Measurements from ENCODE around the gene NR2F1.
"Not testable (repeated sequence)": the region's sequence is repeated elsewhere in the genome, so short reads cannot be mapped to it uniquely, and the experiment has no call there.

The NR2F1 gene

GRCh38 chr5:93582677-93583438 is at the start of gene NR2F1:
Gene NR2F1 (plus strand): TSS chr5:93583222. CDS start chr5:93585024, 1,802 bp downstream.
- DNase-seq (ENCODE audit: low spot score) = no peak

GRCh38 chr5:93545872-93546271 is 37.1 kb upstream of the NR2F1 start:
- no peak for DNase-seq (ENCODE audit: low spot score)

- DNase-seq (ENCODE audit: low spot score) = not testable (repeated sequence)
Measured at GRCh38 chr5:93549594-93549993, 33.4 kb upstream of the NR2F1 start.

GRCh38 chr5:93557021-93557604 is 25.9 kb upstream of the NR2F1 start:
- no peak for DNase-seq (ENCODE audit: low spot score)

GRCh38 chr5:93566091-93566490 is 16.9 kb upstream of the NR2F1 start:
- DNase-seq (ENCODE audit: low spot score) = no peak

GRCh38 chr5:93567424-93567823 is 15.6 kb upstream of the NR2F1 start:
- DNase-seq (ENCODE audit: low spot score) = no peak

- DNase-seq (ENCODE audit: low spot score) = no peak
Measured at GRCh38 chr5:93569300-93570160, 13.5 kb upstream of the NR2F1 start.

- DNase-seq (ENCODE audit: low spot score) = no peak
Measured at GRCh38 chr5:93570294-93571113, 12.5 kb upstream of the NR2F1 start.

- DNase-seq (ENCODE audit: low spot score) = no peak
Measured at GRCh38 chr5:93571114-93571949, 11.7 kb upstream of the NR2F1 start.

- DNase-seq (ENCODE audit: low spot score) = no peak
Measured at GRCh38 chr5:93572101-93572607, 10.9 kb upstream of the NR2F1 start.

GRCh38 chr5:93572608-93573353 is 10.2 kb upstream of the NR2F1 start:
- no peak for DNase-seq (ENCODE audit: low spot score)

- DNase-seq (ENCODE audit: low spot score) = no peak
Measured at GRCh38 chr5:93573354-93574351, 9.4 kb upstream of the NR2F1 start.

- no peak for DNase-seq (ENCODE audit: low spot score)
Measured at GRCh38 chr5:93574491-93575305, 8.3 kb upstream of the NR2F1 start.

GRCh38 chr5:93575461-93576414 is 7.3 kb upstream of the NR2F1 start:
- DNase-seq (ENCODE audit: low spot score) = no peak

GRCh38 chr5:93576994-93577853 is 5.8 kb upstream of the NR2F1 start:
- DNase-seq (ENCODE audit: low spot score) = no peak
